GM12864 (cell line): ENCODE data around the gene OSBPL10.

Experiments
- DNase-seq: peaks from one replicate; pipeline ENCODE4 v3.0.0-alpha.2; 2011; ENCODE audit warnings: low read depth
- H3K4me3 ChIP-seq: 2 replicates; pipeline ENCODE4 v1.5.1; 2011; ENCODE audit warnings: mild to moderate bottlenecking, low read depth, low read length, control low read depth
- TF ChIP-seq, protein P1 (sequence below): IDR thresholded peaks from 2 replicates; pipeline ENCODE4 v1.5.1; 2011; ENCODE audit warnings: low read depth, mild to moderate bottlenecking, moderate library complexity, low read length, control low read depth, inconsistent platforms; ENCODE audit errors: missing control alignments

Gene OSBPL10

GRCh38 chr3:31823184-31823583 lies 157.9 kb downstream of the OSBPL10 start:
- TF ChIP-seq, protein P1, sequence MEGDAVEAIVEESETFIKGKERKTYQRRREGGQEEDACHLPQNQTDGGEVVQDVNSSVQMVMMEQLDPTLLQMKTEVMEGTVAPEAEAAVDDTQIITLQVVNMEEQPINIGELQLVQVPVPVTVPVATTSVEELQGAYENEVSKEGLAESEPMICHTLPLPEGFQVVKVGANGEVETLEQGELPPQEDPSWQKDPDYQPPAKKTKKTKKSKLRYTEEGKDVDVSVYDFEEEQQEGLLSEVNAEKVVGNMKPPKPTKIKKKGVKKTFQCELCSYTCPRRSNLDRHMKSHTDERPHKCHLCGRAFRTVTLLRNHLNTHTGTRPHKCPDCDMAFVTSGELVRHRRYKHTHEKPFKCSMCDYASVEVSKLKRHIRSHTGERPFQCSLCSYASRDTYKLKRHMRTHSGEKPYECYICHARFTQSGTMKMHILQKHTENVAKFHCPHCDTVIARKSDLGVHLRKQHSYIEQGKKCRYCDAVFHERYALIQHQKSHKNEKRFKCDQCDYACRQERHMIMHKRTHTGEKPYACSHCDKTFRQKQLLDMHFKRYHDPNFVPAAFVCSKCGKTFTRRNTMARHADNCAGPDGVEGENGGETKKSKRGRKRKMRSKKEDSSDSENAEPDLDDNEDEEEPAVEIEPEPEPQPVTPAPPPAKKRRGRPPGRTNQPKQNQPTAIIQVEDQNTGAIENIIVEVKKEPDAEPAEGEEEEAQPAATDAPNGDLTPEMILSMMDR, result no peak
- no peak for DNase-seq
- H3K4me3 ChIP-seq, result no peak overlapping the region

- DNase-seq, result no peak
- TF ChIP-seq, protein P1, result no peak
- H3K4me3 ChIP-seq, result no peak overlapping the region
These were observed 159.9 kb downstream of the OSBPL10 start for GRCh38 chr3:31821118-31821517.

DNA sequence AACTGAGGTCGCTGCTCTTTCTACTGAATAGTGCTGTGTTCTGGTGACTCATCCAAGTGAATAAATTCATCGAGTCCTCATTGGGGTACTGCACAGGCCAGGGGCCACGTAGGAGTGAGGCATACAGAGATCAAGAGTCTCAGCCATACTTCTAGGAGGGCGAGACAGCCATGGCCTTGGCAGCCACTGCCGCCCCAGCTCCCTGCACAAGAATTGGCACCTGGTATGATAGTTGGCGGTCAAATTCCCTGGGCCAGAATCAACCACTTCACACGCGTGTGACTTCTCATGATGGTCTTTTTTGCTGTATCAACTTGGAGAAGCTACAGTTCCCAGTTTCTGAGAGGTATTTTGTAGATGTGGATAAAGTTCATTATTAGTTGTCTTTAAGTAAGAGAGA lies 161.6 kb downstream of the OSBPL10 start:
- no peak overlapping the region for H3K4me3 ChIP-seq
- TF ChIP-seq, protein P1, result no peak
- no peak for DNase-seq

DNA sequence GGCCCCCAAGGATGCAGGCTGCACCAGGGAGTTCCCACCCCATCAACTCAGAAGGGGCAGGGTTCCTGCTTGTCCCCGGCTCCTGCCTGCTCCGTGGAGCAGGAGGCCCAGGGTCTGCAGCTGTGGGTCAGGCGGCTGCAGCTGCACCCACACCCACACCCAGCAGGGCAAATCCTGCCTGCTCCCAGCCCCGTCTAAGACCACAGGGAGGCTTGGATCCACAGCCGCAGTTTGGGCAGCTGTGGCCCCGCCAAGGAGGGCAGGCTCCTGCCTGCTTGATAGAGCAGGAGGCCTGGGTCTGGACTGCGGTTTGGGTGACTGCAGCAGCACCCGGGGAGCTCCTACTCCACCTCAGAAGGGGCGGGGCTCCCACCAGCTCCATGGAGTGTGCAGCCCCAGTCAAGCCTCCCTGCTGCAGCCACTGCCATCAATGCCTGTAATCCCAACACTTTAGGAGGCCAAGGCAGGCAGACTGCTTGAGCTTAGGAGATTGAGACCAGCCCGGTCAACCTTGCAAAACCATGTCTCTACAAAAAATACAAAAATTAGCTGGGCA lies 163.6 kb downstream of the OSBPL10 start:
- TF ChIP-seq, protein P1, result no peak
- no peak overlapping the region for H3K4me3 ChIP-seq
- no peak for DNase-seq

DNA sequence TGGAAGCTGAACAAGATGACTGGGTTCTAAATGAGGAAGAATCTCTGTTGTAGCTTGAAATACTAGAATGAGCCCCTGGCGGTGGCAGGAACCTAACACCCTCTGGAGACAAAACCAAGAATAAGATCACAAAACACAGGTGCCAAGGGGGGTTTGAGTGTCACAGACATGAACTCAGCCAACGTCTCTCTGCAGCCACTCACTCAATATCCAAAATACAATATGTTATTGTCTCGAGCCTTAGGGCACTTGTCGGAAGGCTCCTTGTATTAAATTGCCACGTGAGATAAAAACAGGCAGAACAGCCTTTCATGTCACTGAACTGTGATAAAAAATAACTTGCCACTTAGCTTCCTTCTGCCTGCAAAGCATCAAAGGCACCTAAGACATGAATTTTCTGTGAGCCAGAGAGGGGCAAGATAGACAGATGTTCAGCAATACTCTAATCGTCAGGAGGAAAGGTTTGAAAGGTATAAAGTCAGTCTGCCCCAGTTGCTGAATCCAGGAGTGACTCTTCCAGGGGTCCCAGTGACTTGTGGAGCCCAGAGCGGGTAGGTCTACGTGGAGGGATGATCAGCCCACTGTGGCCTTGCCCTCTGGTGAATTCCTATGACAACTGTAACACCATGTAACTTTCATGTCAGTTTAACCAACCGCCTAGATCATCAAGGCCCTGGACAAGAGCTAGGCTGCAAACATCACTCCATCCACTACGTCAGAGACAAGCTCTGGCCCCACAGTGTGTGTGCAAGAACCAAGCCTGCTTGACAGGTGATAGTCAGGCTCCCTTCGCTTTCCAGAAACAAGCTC lies 165.2 kb downstream of the OSBPL10 start:
- H3K4me3 ChIP-seq, result no peak overlapping the region
- DNase-seq, result no peak
- TF ChIP-seq, protein P1, result no peak

DNA sequence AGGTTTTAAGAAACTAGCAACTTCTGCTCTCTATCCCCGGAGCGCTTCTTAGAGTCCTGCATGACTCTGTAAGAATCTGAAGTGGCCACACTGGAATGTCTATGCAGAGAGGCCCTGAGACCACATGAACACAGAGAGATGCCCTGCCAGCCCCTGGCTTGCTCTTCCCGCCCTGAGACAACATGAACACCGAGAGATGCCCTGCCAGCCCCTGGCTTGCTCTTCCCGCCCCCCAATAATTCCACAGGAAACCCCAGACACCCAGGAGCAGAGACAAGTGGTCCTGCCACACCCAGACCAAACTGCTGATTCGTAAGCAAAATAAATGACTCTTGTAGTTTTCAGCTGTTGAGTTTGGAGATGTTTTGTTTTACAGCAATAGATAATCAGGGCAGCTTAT lies 166.1 kb downstream of the OSBPL10 start:
- no peak for DNase-seq
- H3K4me3 ChIP-seq, result no peak overlapping the region
- TF ChIP-seq, protein P1, result no peak

- DNase-seq, result no peak
- TF ChIP-seq, protein P1, result no peak
- H3K4me3 ChIP-seq, result no peak overlapping the region
These were observed 167.4 kb downstream of the OSBPL10 start for GRCh38 chr3:31813686-31814085.
